Neutrophil (primary cell): Measurements from ENCODE around the gene IL17RC.
A peak's percentile ranks its signal among the peaks of the same experiment; 100 is the strongest.
"Not testable (repeated sequence)": the region's sequence is repeated elsewhere in the genome, so short reads cannot be mapped to it uniquely, and the experiment has no call there.

Experiments
- H3K27ac ChIP-seq: fragments of 200-600 bp; sonication (generic); 2 replicates; pipeline ENCODE4 v1.5.1; 2016; ENCODE audit warnings: mild to moderate bottlenecking, moderate library complexity
- H3K27me3 ChIP-seq: fragments of 200-600 bp; sonication (generic); 2 replicates; pipeline ENCODE4 v1.6.0; 2016; ENCODE audit warnings: mild to moderate bottlenecking
- H3K36me3 ChIP-seq: fragments of 200-600 bp; sonication (generic); 2 replicates; pipeline ENCODE4 v1.5.1; 2017
- H3K4me1 ChIP-seq, 2 experiments: fragments of 200-600 bp in 1 of 2; sonication (generic) in 1 of 2; 1 replicate in 1 of 2; 2 replicates in 1 of 2; pipeline versions ENCODE4 v1.5.1 to v1.6.1; 2013 to 2016; ENCODE audit warnings: low read depth in 1 of 2, low read length in 1 of 2, mild to moderate bottlenecking in 1 of 2, moderate library complexity in 1 of 2; ENCODE audit not compliant: control insufficient read depth in 1 of 2, insufficient read depth in 1 of 2
- H3K4me3 ChIP-seq, 2 experiments: fragments of 200-600 bp in 1 of 2; sonication (generic) in 1 of 2; 1 replicate in 1 of 2; 2 replicates in 1 of 2; pipeline ENCODE4 v1.5.1; 2013 to 2016; ENCODE audit warnings: low read depth in 1 of 2, low read length in 1 of 2, mild to moderate bottlenecking in 1 of 2, moderate library complexity in 1 of 2
- H3K9me3 ChIP-seq: fragments of 200-600 bp; sonication (generic); 2 replicates; pipeline ENCODE4 v1.5.1; 2016
- TF ChIP-seq, protein P1 (sequence below): fragments of 200-600 bp; sonication (generic); IDR thresholded peaks from 2 replicates; pipeline ENCODE4 v1.5.1; 2016; ENCODE audit warnings: antibody characterized with exemption

Gene IL17RC, protein sequence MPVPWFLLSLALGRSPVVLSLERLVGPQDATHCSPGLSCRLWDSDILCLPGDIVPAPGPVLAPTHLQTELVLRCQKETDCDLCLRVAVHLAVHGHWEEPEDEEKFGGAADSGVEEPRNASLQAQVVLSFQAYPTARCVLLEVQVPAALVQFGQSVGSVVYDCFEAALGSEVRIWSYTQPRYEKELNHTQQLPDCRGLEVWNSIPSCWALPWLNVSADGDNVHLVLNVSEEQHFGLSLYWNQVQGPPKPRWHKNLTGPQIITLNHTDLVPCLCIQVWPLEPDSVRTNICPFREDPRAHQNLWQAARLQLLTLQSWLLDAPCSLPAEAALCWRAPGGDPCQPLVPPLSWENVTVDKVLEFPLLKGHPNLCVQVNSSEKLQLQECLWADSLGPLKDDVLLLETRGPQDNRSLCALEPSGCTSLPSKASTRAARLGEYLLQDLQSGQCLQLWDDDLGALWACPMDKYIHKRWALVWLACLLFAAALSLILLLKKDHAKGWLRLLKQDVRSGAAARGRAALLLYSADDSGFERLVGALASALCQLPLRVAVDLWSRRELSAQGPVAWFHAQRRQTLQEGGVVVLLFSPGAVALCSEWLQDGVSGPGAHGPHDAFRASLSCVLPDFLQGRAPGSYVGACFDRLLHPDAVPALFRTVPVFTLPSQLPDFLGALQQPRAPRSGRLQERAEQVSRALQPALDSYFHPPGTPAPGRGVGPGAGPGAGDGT

GRCh38 chr3:9916734-9917680 is at the start of gene IL17RC:
TSS of gene IL17RC (plus strand) at chr3:9917098. CDS start at chr3:9917316, 218 bp downstream.
- H3K9me3 ChIP-seq: no peaks in the 10 kb centered on the region
- no peak within 1 kb of the TSS for H3K27ac ChIP-seq
- peaks cover 32% of the 10 kb centered on the region in 2 experiments for H3K4me1 ChIP-seq
- H3K27me3 ChIP-seq: no peaks in the 10 kb centered on the region
- H3K36me3 ChIP-seq: no peaks in the 10 kb centered on the region
- H3K4me3 ChIP-seq: peak within 1 kb of the TSS; percentile 66 to 70
- TF ChIP-seq, protein P1, sequence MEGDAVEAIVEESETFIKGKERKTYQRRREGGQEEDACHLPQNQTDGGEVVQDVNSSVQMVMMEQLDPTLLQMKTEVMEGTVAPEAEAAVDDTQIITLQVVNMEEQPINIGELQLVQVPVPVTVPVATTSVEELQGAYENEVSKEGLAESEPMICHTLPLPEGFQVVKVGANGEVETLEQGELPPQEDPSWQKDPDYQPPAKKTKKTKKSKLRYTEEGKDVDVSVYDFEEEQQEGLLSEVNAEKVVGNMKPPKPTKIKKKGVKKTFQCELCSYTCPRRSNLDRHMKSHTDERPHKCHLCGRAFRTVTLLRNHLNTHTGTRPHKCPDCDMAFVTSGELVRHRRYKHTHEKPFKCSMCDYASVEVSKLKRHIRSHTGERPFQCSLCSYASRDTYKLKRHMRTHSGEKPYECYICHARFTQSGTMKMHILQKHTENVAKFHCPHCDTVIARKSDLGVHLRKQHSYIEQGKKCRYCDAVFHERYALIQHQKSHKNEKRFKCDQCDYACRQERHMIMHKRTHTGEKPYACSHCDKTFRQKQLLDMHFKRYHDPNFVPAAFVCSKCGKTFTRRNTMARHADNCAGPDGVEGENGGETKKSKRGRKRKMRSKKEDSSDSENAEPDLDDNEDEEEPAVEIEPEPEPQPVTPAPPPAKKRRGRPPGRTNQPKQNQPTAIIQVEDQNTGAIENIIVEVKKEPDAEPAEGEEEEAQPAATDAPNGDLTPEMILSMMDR: no peak

DNA sequence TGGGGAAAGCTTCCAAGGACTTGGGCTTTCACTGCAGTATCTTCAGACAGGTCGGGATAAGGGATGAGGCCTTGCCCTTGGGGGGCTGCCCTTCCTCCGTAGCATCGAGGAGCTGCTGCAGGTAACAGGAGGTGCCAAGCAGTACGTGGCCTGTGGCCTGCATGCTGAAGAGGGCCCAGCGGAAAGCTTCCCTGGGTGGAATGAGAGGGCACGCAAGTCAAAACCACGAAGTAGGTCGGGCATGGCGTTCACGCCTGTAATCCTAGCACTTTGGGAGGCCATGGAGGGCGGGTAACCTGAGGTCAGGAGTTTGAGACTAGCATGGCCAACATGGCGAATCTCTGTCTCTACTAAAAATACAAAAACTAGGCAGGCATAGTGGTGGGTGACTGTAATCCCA is 49.8 kb upstream of the IL17RC start:
- peaks cover 17 to 21% of the 10 kb centered on the region in 2 experiments for H3K4me1 ChIP-seq
- no peak overlapping the region for H3K4me3 ChIP-seq
- no peak overlapping the region for H3K27ac ChIP-seq
- TF ChIP-seq, protein P1: no peak
- H3K36me3 ChIP-seq: no peaks in the 10 kb centered on the region
- no peaks in the 10 kb centered on the region for H3K27me3 ChIP-seq
- H3K9me3 ChIP-seq: no peaks in the 10 kb centered on the region

DNA sequence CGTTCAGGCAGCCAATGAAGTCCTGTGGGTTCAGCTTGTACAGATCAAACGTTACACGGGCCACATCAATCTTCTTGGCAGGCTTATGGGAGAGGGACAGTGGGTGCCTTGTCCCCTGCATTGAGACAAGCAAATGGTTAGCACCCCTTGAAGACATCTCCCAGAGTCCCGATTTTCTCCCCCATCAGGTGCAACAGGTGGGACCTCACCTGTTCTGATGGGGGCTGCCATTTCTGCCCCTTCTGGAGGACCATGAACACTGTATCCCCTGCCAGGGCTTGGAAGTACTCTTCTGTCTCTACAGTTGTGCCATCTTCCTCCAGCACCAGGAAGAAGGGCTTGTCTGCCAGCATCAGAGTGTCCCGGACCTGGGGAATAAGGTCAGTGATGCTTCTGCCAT is 46.9 kb upstream of the IL17RC start:
- Histone ChIP-seq H3K9me3 (no peaks in the 10 kb centered on the region), H3K27ac (no peak overlapping the region), H3K36me3 (no peaks in the 10 kb centered on the region), H3K27me3 (no peaks in the 10 kb centered on the region), H3K4me3 (no peak overlapping the region), H3K4me1 (peaks cover under 1 to 2% of the 10 kb centered on the region in 2 experiments)
- TF ChIP-seq, protein P1: no peak

DNA sequence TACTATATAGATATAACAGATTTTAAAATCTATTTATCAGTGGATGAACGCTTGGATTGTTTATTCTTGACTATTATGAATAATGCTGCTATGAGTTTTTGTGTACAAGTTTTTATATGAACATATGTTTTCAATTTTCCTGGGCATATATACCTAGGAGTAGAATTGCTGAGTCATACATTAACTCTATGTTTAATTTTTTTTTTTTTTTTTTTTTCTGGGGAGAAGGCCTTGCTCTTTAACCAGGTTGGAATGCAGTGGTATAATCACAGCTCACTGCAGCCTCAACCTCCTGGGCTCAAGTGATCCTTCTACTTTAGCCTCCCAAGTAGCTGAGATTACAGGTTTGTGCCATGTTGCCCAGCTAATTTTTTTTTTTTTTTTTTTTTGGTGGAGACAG is 45.9 kb upstream of the IL17RC start:
- H3K27me3 ChIP-seq: no peaks in the 10 kb centered on the region
- H3K9me3 ChIP-seq: no peaks in the 10 kb centered on the region
- TF ChIP-seq, protein P1: no peak
- H3K4me3 ChIP-seq: no peak overlapping the region
- H3K4me1 ChIP-seq: no peaks in the 10 kb centered on the region
- no peak overlapping the region for H3K27ac ChIP-seq
- no peaks in the 10 kb centered on the region for H3K36me3 ChIP-seq

DNA sequence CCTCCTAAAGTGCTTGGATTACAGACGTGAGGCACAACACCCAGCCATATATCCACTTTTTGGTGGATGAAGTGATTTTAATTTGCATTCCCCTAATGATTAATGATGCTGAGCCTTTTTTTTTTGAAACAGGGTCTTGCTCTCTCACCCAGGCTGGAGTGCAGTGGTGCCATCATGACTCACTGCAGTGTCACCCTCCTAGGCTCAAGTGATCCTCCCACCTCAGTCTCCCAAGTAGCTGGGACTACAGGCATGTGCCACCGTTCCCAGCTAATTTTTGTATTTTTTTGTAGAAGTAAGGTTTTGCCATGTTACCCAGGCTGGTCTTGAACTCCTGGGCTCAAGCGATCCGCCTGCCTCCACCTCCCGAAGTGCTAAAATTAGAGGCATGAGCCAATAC is 44.8 kb upstream of the IL17RC start:
- H3K9me3 ChIP-seq, H3K27ac ChIP-seq, H3K27me3 ChIP-seq, H3K4me3 ChIP-seq, H3K4me1 ChIP-seq, H3K36me3 ChIP-seq: not testable (repeated sequence)
